Activated T-cell treated with anti-CD3 and anti-CD28 coated beads for 1 hour (primary cell): ENCODE measurements around the gene TRIM41.
A peak's percentile ranks its signal among the peaks of the same experiment; 100 is the strongest.
"Not testable (repeated sequence)": the region's sequence is repeated elsewhere in the genome, so short reads cannot be mapped to it uniquely, and the experiment has no call there.

Experiments
- DNase-seq: peaks from one replicate; pipeline ENCODE4 v3.0.0-alpha.2; 2020; ENCODE audit warnings: low read depth

Gene TRIM41

DNA sequence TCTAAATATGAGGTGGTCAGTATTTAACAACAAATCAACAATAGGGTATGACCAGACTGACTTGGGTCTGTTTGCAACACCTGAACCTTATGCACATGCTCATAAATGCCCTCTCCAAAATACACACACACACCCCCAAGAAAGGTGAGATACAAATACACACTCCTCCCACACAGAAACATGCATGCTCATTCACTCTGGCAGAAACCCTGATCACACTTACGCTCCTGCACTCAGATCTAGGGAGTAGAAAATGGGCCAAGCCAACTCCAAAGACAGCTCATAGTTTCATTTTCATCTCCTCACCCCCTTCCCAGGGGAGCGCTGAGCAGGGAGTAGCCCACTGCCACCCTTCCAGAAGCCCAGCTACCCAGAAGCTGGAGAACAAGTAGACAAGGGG is 29.4 kb upstream of the TRIM41 start:
- no peak for DNase-seq

DNA sequence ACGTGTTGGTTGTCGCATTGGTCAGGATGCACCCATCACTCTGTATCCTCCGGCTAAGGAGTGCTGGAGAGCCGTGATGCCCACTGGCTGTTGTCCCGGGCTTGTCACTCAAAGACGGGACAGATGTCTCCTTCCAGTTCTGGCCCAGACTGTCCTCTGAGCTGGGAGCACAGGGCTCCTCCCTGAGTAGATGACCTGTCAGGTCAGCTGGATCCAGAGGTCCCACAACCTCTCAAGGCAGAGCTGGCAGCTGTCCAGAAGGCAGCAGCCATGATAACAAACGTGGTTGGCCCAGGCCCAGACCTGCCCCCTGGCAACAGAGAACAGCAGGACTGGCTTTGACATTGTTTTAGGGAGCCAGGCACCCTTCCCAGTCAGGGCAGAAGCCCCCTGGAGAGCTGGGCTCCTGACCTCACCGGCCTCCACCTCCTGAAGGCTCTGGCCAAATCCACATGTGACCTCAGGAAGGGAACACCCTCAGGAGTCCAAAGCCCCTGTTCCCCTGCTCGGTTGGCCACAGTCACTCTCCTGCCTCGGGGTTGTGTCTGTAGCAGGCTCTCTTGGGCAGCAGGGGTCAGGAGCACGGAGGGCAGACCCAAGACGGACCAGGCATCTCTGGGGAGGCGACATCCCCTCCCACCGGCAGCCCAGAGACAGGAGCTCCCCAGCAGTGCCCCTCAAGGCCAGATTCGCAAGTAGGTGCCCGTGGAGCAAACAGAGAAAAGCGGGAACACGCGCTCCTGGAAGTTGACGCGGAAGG is 28.4 kb upstream of the TRIM41 start:
- DNase-seq, result no peak

DNA sequence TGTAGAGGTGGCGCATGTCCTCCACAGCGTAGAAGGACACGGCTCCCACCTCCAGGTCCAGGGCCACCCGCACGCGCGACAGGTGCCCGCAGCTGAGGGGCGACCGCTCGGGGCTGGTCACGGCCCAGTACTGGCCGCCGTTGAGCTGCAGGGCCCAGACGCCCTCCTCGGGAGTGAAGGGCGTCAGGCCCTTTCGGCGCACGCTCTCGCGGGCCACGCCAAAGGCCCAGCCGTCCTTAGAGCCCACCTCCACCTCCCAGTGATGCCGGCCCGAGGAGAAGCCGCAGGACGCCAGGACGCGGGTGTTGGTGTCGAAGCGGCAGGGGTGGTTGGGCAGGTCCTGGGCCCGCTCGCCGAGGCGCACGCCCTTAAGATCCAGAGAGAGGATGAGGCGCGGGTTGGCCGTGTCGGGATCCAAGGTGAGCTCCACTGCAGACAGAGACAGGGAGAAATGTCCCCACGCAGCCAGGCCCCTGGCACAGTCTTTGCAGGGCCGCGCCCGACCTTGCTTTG is 27.8 kb upstream of the TRIM41 start:
- DNase-seq, result no peak

DNA sequence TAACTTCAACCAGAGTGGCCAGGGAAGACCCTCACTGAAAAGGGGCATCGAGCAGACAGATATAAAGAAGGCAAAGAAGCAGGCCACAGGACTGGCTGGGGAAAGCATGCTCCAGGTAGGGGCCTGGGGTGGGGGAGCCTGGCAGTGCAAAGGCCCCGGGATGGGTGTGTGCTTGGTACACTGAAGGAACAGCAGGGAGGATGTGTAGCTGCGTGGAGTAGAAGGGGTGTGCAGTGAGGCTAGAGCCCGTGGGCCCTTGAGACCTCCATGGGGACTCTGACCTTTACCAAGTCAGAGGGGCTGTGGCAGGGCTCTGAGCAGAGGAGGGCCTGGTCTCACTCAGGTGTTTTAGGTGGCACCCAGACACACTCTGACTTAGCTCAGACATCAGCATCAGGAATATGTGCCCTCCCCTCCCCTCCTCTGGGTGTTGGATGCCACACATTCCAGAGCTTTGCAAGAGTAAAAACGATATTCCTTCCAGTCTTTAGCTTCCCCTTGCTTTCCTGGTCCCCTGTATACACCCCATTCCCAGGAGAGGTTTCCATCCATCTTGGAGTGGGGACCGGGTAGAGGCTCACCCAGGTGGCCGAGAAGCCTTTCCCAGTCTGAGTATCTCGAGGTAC is 25.6 kb upstream of the TRIM41 start:
- no peak for DNase-seq

DNA sequence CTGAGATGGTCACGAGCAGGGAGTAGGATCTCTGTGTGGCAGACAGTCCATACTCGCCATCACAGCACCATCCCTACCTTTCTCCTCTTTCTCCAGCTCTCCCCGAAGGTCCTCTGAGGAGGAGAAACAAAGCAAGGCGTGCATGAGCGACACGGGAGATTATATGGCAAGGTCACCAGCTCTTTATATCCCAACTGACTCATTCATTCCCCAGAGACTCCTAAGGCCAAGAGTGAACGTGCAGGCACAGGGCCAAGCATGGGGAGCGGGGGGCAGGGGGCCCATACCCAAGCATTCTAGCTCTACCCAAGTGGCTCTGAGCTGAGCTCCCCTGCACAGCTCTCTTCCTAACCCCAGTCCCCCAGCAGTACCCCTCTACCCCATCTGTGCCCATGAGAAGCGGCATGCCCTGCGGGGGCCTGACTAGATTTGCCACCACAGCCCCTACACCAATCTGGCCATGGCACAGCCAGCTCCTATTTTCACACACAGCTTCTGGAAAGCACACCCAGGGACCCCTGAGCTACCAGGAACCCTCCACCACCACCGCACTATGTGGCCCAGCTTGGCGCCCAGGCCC is 24.9 kb upstream of the TRIM41 start:
- no peak for DNase-seq

DNA sequence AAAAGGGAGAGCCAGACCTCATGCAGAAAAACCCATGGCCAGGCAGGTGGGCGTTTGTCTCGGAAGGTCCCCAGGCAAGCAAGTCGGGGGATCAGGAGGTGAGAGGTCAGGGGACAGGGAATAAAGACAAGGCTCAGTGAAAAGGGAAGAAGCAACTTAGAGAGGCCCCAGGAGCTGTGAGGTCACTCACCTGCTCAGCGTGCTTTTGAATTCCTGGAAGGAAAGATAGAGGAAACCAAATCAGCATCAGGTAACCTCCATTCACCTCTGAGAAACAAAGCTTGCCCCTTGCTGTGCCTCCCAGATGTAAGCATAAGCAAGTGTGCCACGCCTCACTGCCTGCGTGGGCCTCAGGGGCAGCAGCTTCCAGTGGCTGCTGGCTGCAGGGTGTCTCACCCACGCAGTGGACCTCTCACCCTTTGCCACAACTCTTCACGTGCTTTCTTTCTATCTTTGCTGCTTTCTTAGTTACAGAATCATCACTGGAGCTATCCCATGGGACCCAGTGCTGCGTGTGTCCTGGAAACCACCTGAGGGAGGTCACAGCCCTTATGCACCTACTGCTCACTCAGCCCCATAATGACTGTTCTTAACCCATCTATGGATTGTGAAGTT is 24.1 kb upstream of the TRIM41 start:
- no peak for DNase-seq

DNA sequence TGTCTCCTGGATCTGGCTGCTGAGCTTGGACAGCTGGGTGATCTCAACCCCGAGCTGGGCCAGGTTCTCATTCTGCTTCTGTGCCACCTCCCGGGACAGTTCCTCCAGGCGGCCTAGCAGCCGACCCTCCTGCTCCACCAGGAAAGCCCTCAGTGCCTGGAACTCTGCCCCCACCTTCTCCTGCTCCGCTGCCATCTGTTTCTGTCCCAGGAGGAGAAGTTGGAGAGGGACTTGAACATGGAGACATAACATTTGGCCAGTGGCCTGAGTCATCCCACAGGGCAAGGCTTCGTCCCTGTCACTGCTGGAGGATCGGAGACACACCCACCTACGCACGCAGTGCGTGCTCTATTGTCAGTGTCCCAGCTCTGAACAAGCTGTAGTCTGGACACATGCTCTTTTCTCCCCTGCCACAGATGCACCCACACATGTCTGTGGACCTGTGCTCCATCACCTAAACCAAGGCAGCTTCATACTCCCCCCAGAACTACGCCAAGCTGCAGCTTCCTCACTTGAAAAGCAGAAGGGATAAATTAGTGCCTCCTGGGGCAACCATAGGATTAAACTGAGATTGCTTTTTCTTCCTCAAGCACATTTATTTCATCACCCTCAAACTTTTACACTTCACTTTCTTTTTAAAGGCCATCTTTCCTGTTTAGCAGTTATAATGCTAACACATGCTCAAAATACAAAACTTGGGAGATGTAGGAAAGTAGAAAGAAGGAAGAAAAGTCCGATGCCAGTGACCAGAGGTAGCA is 23.0 kb upstream of the TRIM41 start:
- DNase-seq, result no peak

DNA sequence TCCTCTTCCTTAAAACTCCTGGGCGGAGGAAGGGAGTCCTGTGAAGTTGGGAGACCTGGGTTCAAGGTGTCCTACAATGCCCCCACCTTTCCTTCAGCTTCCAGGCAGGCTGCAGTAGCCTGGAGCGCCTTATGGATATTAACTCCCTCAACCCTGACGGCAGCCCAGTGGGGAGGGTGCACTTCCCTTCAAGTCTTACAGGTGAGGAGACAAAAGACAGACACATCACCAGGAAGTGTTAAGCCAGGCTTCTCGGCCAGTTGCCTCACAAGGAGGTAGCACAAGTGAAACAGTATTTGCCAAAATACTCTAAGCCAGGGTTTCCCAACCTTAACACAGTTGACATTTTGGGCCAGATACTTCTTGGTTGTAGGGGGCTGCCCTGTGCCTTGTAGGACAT is 22.3 kb upstream of the TRIM41 start:
- DNase-seq, result no peak

DNA sequence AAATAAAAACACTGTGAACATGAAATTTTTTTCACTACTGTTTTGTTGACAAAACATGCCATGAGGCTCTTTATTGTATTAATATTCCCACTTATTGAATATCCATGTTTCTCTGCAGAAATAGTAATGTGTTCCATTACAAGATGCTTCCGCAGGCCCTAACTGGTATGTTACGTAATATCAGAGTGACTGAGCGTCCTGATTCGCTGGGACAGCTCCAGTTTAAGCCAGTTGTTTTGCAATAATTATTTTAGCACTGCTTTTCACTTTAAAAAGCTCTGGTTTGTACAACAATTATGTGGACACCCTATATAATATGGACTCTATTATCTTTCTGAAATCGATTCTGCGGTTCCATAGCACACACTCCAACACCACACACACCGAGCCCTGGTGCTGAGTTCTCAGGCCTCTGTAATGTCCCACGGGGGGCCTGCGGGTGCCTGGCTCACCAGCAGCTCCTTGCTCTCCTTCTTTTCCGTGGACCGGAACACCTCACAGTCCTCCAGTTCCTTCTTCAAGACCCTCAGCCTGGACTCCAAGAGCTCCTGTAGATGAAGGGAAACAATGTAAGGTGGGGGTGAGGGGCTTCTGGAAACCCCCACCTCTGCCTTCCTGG is 19.9 kb upstream of the TRIM41 start:
- DNase-seq, result no peak

DNA sequence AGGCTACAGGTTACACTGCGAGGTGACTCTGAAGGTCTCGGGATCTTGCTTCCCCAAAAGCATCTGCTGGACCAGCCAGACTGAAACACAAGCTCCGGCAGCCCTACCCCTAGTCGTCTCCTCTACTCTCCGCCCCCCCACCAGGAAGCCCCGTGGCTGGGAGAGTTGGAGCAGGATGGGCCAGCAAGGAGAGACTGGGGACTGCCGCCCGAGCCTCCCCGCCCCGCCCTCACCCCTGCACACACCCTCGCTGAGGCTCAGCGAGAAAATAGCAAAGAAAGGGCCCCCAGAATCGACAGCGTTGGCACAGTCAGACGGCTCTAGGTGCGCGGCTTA is 19.3 kb upstream of the TRIM41 start:
- no peak for DNase-seq

DNA sequence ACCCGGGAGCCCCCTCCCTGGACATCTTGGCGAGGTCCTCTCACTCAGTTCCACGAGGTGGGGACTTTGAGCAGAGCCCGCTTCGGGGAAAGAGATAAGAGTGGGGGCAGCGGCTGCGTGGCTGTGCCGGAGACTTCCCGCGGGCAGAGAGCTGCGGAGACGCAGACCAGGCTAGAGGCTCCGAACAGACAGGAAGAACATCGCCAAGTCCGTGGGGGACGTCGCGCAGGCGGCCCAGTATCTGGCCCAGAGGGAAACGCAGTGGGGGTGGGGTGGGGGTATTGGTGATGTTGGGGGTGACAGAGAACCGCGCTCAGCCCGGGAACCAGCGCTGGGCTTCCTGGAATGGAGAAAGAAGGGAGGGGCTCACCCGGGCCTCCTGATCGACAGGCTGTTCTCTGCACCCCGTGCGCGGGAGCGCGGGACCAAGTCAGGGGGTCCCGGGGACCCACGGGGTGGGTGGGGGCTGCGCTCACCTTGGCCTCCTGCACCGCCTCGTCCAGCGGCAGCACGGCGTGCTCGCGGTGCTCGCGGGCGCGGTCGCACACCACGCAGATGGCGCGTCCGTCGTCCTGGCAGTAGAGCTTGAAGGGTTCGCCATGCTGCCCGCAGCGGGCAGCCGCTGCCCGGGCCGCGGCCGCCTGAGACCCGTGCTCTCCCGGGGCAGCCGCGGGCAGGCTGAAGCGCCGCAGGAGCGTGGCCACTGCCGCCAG is 18.8 kb upstream of the TRIM41 start:
- DNase-seq, result no peak

DNA sequence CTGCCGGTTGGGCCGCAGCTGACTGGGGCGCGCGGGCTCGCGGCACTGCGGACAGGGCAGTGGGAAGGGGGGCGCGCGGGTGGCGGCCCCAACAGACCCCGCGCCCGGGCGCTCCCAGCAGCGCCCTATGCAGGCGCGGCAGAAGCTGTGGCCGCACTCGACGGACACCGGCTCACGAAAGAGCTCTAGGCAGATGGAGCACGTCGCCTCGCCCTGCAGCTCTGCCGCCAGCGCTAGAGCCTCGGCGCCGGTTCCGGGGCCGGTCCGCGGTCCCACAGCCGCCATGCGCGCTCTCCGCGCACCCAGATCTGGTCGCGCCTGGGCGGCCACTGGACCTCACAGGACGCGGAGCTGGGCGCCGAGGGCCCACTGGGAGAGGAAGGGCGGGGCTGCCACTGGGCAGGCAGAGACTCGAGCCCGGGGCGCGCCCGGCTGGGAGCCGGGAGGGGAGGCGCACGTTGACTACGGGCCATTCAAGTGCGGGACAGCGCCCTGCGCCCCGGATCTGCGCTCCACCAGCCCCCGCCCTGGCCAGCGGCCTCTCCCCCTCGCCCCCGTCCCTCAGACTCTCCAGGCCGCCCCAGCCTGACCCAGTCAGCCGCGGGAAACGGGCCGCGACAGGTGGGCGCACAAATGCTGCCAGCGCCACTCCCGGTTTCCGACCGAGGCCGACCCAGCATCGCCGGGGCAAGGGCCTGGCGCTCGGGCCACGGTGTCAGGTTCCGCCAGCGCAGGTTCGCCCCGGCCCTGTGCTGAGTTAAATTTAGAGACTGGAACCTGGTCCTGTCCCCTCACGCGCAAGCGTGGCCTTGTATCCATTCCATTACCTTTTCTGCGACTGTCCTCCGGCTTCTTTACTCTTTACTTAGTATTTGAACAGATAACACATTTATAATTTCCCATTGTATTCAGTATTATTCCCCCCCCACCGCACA is 18.0 kb upstream of the TRIM41 start, which contains the start of gene TRIM7:
TRIM7 (minus strand) TSS at position 371 of the 935 bp plus-strand sequence; CDS start at position 285, 86 bp downstream.
- no peak for DNase-seq

DNA sequence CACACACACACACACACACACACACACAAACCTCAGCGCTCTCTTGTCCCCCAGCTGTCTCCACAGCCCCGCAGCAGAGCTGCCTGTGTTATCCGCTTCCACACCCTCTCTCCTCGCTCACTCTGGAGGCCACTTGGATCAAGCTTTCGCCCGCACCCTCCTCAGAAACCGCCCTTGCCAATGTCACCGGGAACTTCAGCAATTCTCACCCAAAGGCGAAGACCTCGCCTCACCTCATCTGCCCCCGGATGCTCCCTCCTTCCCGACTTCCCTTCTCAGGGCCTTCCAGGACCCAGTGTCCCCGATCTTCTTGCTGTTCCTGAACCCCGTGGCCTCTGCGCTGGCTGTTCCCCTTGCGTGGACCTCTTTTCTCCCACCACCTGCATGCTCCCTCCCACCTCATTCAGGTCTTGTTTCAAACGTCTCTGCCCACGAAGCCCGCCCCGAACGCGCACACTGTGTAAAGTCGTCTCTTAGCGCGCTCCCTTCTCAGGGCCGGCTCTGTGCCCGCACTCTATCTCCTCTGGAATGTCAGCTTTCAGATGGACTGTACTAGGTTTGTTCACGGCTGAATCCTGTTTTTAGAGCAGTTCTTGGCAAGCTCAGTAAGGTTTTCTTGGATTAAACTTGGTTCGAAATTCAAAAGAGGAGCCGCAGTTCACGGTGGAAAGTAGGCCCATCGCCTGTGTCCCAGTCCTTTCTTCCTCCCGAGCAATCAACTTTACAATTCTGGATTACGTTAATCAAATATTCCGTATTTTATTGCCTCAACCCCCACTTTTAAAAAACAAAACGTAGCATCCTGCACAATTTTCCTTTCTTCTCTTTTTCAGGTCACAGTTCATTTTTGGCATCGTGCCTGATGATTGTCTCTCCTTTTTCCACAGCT is 17.1 kb upstream of the TRIM41 start:
- no peak for DNase-seq

DNA sequence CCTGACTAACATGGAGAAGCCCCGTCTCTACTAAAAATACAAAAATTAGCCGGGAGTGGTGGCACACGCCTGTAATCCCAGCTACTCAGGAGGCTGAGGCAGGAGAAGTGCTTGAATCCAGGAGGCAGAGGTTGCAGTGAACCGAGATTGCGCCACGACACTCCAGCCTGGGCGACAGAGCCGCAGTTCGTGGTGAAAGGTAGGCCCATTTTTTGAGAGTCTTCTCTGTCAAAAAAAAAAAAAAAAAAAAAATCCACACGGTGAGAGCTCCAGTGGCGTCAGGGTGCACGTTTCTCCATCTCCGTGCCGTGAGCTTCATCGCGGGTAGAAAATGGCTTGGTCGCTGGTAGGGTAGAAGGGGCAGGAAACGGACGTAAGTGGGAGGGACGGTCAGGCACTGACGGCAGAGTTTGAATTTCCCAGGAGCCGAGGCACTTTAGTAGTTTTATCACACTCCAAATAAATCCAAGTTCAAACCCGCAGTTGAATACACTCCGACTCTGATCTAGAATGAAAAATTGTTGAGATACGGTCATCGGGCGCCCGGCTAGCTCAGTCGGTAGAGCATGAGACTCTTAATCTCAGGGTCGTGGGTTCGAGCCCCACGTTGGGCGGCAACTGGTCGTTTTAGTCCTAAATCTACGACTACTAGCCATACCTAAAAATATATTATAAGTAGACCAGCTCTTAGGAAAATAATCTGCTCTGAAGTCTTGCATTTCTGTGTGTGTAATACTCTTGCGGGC is 15.7 kb upstream of the TRIM41 start:
- DNase-seq, result peak; percentile 64

DNA sequence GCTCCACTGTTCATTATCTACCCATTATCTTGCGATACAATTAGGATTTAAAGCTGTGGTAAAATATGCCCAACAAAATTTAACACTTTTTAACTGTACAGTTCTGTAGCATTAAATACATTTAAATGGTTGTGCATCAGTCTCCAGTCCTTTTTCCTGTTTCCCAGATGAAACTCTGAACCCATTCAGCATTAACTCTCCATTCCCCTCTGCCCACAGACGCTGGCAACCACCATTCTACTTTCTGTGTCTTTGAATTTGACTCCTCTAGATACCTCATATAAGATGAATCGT is 15.2 kb upstream of the TRIM41 start:
- DNase-seq, result no peak

DNA sequence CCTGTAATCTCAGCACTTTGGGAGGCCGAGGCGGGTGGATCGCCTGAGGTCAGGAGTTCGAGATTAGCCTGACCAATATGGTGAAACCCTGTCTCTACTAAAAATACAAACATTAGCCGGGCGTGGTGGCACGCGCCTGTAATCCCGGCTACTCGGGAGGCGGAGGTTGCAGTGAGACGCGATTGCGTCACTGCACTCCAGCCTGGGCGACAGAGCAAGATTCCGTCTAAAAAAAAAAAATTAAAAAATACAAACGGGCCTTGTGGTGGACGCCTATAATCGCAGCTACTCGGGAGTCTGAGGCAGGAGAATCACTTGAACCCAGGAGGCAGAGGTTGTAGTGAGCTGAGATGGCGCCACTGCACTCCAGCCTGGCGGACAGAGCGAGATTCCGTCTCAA is 14.1 kb upstream of the TRIM41 start:
- DNase-seq, result not testable (repeated sequence)

DNA sequence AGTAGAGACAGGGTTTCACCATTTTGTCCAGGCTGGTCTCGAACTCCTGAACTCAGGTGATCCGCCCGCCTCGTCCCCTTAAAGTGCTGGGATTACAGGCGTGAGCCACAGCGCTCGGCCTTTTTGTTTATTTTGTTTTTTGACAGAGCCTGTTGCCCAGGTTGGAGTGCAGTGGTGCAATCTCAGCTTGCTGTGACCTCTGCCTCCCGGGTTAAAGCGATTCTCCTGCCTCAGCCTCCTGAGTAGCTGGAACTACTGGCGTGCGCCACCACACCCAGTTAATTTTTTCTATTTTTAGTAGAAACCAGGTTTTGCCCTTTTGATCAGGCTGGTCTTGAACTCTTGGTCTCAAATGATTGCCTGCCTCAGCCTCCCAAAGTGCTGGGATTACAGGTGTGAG is 12.9 kb upstream of the TRIM41 start:
- not testable (repeated sequence) for DNase-seq

DNA sequence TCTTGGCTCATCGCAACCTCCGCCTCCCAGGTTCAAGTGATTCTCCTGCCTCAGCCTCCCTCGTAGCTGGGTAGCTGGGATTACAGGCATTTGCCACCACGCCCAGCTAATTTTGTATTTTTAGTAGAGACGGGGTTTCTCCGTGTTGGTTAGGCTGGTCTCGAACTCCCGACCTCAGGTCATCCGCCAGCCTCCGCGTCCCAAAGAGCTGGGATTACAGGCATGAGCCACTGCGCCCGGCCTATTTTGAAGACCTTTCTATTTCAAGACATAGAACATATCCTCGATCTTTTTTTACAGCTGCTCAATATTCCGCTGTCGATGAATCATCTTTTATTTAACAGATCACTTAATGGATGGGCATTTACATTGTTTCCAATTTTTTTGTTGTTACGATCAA is 12.4 kb upstream of the TRIM41 start:
- DNase-seq, result not testable (repeated sequence)
